ENCODE data around the gene AKAP8L. TPM values are rescaled to one million over a fixed set of nuclear protein-coding genes. Genes with fewer than 3 reads are reported as not detected.

Gene AKAP8L
- total and polyA plus RNA-seq, 2 of the 8 experiments (the other 6 are each of a cell fraction or from before 2014, with no cell fraction given) = 75.1 to 138 TPM

DNA sequence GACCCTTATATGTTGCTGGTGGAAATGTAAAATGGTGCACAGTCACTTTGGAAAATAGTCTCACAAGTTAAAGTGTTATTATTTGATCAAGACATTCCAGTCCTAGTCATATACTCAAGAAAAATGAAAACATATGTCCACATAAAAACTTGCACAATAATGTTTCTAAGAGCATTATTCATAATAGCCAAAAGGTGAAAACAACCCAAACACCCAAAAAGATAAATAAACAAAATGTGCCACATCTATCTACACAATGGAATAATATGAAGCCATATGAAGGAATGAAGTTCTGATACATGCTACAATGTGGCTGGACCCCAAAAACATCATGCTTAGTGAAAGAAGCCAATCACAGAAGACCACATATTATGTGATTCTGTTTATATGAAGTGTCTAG is 24.8 kb downstream of the AKAP8L start:
- H4K91ac ChIP-seq (replicated peaks; ENCODE audit: insufficient read length, low read length) = no peak overlapping the region
- H2BK15ac ChIP-seq (ENCODE audit: low read length) = no peak overlapping the region
- H3K23me2 ChIP-seq (ENCODE audit: low read depth, low read length) = no peaks in the 10 kb centered on the region
- H3K18ac ChIP-seq (ENCODE audit: extremely low read depth, low read length) = no peak overlapping the region
- FAIRE-seq (no peak), DNase-seq (ENCODE audit: low read depth in 1 of 2, low spot score in 2 of 2) (no peak)
- peaks cover 3 to 25% of the 10 kb centered on the region in 2 experiments; a peak in 2 of 4 replicates for H3K79me2 ChIP-seq (ENCODE audit: control insufficient read depth in 1 of 2, insufficient read depth in 2 of 2, low read length in 2 of 2)
- H4K20me1 ChIP-seq (replicated peaks in 1 of 2; ENCODE audit: control insufficient read depth in 1 of 2, insufficient read depth in 2 of 2, low read length in 2 of 2) = peaks cover 10 to 13% of the 10 kb centered on the region in 2 experiments
- H4K8ac ChIP-seq (ENCODE audit: extremely low read depth, insufficient read depth, low read length) = no peak overlapping the region
- H3K14ac ChIP-seq (ENCODE audit: insufficient read length) = no peak overlapping the region
- POLR2A ChIA-PET (ENCODE audit: partially characterized antibody) = interaction anchor here (1.3 to 1.5 kb wide), 2 partner anchors 21 to 25 kb away, joined by 4 to 5 read pairs; partner anchors contain the start of gene AKAP8L
- H2BK12ac ChIP-seq (ENCODE audit: low read depth, low read length) = no peak overlapping the region
- peaks cover 6% of the 10 kb centered on the region; the same call in 1 of the 2 replicates for H3K79me1 ChIP-seq (ENCODE audit: low read depth, low read length)
- H3K4me2 ChIP-seq (ENCODE audit: insufficient read depth in 1 of 2, low read depth in 2 of 2, low read length in 2 of 2) = no peak overlapping the region
- H3K27ac ChIP-seq (ENCODE audit: low read depth, low read length) = no peak overlapping the region
- CTCF ChIA-PET (ENCODE audit: partially characterized antibody) = interaction anchor here (0.6 kb wide), 1 partner anchor 172 kb away, joined by 3 read pairs; no protein-coding TSS in a partner anchor
- no peak overlapping the region for H2AFZ ChIP-seq (ENCODE audit: low read length)
- no peak overlapping the region for H2BK120ac ChIP-seq (replicated peaks; ENCODE audit: low read depth, low read length)
- no peak for TF ChIP-seq RXRA (IDR thresholded peaks at IDR 0.05; ENCODE audit: insufficient read depth, low read depth, low read length)
- TF ChIP-seq CHD2 (IDR thresholded peaks at IDR 0.05; ENCODE audit: low read length) = no peak
- TF ChIP-seq TEAD4 (IDR thresholded peaks at IDR 0.05; ENCODE audit: low read depth, low read length) = no peak
- no peak for TF ChIP-seq EZH2 (IDR thresholded peaks at IDR 0.05; ENCODE audit: low read depth, low read length, severe bottlenecking)
- TF ChIP-seq JUN (IDR thresholded peaks at IDR 0.05; ENCODE audit: low read depth, low read length) = no peak
- no peak for TF ChIP-seq YY1 (IDR thresholded peaks at IDR 0.05; ENCODE audit: low read depth, low read length)
- no peak for TF ChIP-seq EP300 (IDR thresholded peaks at IDR 0.05; ENCODE audit: borderline replicate concordance in 1 of 2, low read depth in 2 of 2, low read length in 2 of 2)
- no peak for TF ChIP-seq PHF8 (conservative IDR thresholded peaks at IDR 0.05; ENCODE audit: low read depth, low read length)
- TF ChIP-seq TAF7 (optimal IDR thresholded peaks at IDR 0.05; ENCODE audit: borderline replicate concordance, low read depth, low read length) = no peak
- no peak for TF ChIP-seq POU5F1 (IDR thresholded peaks at IDR 0.05; ENCODE audit: low read depth, low read length)
- no peak for TF ChIP-seq KDM5A (IDR thresholded peaks at IDR 0.05; ENCODE audit: low read length)
- TF ChIP-seq POLR2A (IDR thresholded peaks at IDR 0.05; ENCODE audit: control extremely low read depth in 1 of 2, low read depth in 2 of 2, low read length in 2 of 2) = no peak
- TF ChIP-seq CREB1 (IDR thresholded peaks at IDR 0.05) = no peak
- TF ChIP-seq RFX5 (IDR thresholded peaks at IDR 0.05; ENCODE audit: borderline replicate concordance, low read depth, low read length) = no peak
- no peaks in the 10 kb centered on the region for H3K9me3 ChIP-seq (ENCODE audit: insufficient read depth in 2 of 2, low read depth in 1 of 2, low read length in 1 of 2)
- no peak overlapping the region for H3K4ac ChIP-seq (replicated peaks; ENCODE audit: insufficient read length, low read depth, low read length)
- H3K9ac ChIP-seq (replicated peaks in 1 of 4; ENCODE audit: extremely low read depth in 1 of 4, low read depth in 3 of 4, low read length in 3 of 4) = no peak overlapping the region
- no peak overlapping the region for H3K4me3 ChIP-seq (ENCODE audit: extremely low read depth in 1 of 4, insufficient read depth in 2 of 4, low read depth in 3 of 4, low read length in 4 of 4)
- no peak overlapping the region for H2BK5ac ChIP-seq (ENCODE audit: low read depth, low read length)
- H3K4me1 ChIP-seq (replicated peaks in 1 of 4; ENCODE audit: control insufficient read depth in 3 of 4, insufficient read depth in 4 of 4, low read length in 3 of 4) = no peaks in the 10 kb centered on the region
- H3K27me3 ChIP-seq (replicated peaks in 1 of 4; ENCODE audit: control insufficient read depth in 3 of 4, extremely low read depth in 1 of 4, insufficient read depth in 3 of 4, low read length in 3 of 4) = no peaks in the 10 kb centered on the region
- H3K56ac ChIP-seq (replicated peaks; ENCODE audit: insufficient read length, low read depth, low read length) = no peak overlapping the region
- no peak overlapping the region for H3K23ac ChIP-seq (ENCODE audit: insufficient read length)
- peaks cover 19 to 48% (median 33%) of the 10 kb centered on the region in 4 experiments for H3K36me3 ChIP-seq (ENCODE audit: control insufficient read depth in 2 of 4, insufficient read depth in 4 of 4, low read length in 3 of 4)
- no peak overlapping the region for H4K5ac ChIP-seq (ENCODE audit: insufficient read length, low read depth, low read length)
- no peak overlapping the region for H2AK5ac ChIP-seq (ENCODE audit: low read depth, low read length)
- H2BK20ac ChIP-seq (ENCODE audit: low read length) = no peak overlapping the region

Measured in H1 (cell line).